COR-L47 (cell line): ENCODE measurements around the gene ARHGEF7.

ENCODE experiments used
- DNase-seq: peaks from one replicate; lab custom pipeline; 2025; lab: John Stamatoyannopoulos, UW

The ARHGEF7 gene

DNA sequence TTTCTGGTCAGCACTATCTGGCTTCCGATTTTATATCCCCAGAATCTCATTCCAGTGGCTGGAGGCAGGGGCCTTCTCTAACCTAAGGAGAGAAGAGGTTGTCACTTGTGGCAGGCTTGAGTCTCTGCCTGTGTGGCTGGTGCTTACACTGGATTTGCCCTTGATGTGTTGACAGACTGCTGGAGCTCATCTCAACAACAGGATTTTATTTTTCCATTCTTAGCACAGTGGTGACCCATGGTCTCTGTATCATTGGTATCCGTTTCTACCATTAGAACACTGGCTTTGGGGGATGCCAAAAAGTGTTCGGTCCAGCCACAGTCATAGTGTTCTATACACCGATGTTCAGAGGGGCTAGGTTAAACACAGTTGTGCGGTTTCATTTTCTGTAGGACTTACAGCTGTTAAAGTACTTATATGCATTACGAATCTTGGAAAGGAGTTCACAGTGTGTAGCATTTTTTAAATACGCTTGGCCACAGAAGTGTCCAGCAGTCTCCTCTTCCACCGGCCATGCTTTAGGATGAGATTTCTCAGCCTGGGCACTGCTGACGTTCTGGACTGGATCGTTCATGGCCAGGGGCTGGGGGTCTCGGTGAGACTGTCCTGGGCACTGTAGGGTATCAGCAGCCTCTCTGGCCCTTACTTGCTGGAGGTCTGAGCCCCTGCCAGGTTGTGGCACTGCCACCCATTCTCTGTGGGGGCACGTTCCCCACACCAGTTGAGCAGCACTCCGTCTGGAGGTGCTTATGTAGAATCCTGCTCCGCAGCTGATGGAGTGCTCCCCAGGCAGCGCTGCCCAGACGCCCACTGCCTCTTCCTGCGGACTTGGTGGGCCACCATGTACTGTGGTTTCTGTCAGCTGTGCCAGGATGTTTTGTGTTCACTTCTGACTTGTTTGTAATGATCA is 163.9 kb downstream of the ARHGEF7 start:
- no peak for DNase-seq

DNA sequence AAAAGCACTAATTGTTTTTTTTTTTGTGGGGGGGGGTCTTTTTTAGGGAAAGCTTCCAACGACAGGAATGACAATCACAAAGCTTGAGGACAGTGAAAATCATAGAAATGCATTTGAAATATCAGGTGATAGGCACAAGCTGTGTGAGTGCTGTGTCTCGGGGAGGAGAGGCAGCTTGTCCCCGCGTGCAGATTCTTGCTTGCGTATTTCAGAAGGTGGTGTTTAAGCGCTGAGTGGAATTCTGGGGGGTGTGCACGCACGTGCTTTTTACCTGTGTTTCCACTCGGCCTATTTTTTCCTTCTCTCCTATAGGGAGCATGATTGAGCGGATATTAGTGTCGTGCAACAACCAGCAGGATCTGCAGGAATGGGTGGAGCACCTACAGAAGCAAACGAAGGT is 165.1 kb downstream of the ARHGEF7 start:
- no peak for DNase-seq

- DNase-seq: no peak
These were observed 165.8 kb downstream of the ARHGEF7 start for GRCh38 chr13:111280681-111281585.

DNA sequence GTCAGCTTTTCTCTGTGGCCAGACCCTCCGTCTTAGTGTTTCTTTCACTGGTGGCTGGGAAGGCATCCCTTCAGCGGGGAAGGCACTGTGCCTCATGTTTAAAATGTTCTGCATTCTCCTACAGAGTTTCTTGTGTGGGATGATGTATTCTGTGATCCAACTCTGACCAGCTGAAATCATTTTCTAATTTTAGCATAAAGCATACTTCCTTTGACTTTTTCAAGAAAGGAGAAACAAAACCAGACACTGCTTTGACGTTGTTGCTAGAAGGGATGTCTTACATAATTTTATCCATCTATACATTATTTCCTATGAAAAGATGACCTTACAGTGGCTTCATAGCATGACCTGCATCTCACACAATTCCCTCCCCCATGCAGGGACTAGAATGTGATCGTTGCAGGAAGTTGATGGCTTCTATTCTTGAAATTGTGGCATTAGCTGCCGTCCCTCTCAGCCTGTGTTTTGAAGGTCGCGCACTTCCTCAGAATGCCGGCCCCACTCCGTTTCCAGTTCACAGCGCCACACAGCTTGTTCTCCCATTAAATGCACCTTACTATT is 166.7 kb downstream of the ARHGEF7 start:
- DNase-seq: peak; percentile 53

DNA sequence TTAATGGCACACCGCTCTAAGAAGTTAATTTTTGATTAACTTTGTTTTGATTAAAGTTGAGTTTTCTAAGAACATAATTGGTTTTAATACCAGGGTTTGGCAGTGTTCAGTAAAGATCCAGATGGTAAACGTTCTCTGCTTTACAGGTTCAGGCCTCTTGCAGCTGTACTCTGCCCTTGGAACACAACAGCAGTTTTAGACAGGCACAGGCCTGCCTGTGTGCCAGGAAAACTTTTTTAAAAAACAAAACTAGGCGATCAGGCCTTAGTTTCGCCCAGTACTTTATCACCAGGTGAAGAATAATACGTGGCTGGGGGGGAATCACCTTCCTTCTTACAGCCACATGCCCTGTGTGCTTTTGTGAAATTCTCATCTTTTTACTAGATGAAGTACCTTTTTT is 167.3 kb downstream of the ARHGEF7 start:
- DNase-seq: no peak

DNA sequence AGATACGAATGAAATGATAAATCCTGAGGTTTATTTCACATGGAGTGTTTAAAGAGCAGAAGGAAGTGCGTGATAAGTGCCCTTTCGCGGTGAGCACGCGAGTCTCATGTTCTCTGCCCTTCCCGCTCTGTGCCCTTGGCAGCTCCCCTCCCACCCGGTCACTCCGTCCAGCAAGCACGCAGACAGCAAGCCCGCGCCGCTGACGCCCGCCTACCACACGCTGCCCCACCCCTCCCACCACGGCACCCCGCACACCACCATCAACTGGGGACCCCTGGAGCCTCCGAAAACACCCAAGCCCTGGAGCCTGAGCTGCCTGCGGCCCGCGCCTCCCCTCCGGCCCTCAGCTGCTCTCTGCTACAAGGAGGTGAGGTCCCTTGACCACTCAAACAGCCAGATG is 167.9 kb downstream of the ARHGEF7 start:
- no peak for DNase-seq

GRCh38 chr13:111283457-111283856 is 168.3 kb downstream of the ARHGEF7 start:
- DNase-seq: no peak

DNA sequence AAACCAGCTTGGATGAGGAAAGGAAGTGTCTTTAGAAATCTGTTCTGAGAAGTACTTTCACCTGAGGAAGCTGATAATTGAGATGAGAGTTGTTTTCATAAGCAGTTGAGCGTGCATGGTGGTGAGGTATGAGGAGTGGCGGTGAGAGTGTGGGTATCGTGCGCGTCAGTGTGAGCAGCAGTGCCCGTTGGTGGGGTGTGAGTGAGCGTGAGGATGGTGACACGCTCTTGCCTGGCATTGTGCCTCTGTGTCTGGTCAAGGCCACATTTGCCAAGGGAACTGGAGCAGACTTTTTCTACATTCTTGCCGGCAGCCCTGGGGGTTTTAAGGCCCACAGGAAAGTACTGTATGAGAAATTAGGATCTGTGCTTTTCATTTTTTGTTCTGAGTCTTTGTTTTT is 168.9 kb downstream of the ARHGEF7 start:
- DNase-seq: no peak

GRCh38 chr13:111284565-111284964 is 169.5 kb downstream of the ARHGEF7 start:
- DNase-seq: no peak

GRCh38 chr13:111286162-111286561 is 171.1 kb downstream of the ARHGEF7 start:
- no peak for DNase-seq

GRCh38 chr13:111286749-111287148 is 171.6 kb downstream of the ARHGEF7 start:
- peak; percentile 19 for DNase-seq

- no peak for DNase-seq
These were observed 172.1 kb downstream of the ARHGEF7 start for GRCh38 chr13:111287201-111287600.

GRCh38 chr13:111288276-111288675 is 173.2 kb downstream of the ARHGEF7 start:
- DNase-seq: peak; percentile 35

- peak; percentile 96 for DNase-seq
These were observed 174.1 kb downstream of the ARHGEF7 start for GRCh38 chr13:111289251-111289650.

- DNase-seq: no peak
These were observed 176.8 kb downstream of the ARHGEF7 start for GRCh38 chr13:111291908-111292307.

DNA sequence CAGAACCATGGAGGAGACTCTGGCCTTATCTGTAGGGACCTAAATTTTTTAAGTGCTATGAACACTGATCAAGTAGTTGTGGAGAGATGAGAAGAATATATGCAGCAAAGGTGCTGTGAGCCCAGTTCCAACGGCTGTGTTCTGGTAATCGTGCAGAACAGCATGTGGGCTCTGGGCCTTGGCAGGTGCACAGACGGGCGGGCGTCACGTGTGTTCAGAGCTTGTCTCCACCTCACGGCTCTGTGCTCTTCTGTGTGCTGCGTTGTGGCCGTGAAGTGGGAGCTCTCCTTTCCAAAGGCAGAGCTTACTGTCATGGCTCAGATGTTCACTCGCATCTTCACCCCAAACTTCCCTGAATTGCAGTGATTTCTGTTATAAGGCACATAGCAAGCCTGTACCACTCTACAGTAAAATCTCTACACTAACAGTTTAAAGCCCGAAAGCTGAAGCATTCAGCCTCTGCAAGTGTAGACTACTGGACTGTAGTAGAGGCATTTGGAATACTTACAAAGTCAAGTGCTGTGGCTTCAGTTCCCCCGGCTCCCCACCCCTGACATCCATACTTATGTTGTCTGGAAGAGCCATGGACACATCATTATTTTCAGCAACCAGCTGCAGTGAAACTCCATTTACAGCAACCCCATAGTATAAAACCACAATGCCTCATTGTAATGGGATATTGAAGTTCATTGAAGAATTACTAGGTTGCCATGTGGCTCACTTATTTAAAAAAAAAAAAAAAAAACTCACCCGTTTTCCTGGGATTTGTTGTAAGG is 177.8 kb downstream of the ARHGEF7 start:
- peak; percentile 76 for DNase-seq

DNA sequence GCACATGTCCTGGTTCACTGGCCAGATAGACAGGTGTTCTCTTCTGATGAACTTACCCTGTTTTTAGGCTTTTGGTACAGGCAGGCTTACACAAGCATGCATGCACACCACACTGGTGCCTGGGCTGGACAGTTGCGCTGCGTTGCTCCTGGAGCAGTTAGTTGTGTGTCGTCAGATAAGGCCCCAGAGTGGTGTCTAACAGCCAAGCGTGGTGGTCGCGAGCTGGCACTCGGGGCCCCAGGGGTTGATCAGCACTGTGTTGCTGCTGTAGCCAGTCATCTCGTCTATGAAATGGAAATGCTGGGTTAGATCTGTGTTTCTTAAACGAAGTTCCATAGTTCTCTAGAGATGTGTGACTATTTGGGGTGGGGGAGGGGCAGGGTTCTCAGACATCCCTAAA is 180.8 kb downstream of the ARHGEF7 start:
- DNase-seq: no peak

DNA sequence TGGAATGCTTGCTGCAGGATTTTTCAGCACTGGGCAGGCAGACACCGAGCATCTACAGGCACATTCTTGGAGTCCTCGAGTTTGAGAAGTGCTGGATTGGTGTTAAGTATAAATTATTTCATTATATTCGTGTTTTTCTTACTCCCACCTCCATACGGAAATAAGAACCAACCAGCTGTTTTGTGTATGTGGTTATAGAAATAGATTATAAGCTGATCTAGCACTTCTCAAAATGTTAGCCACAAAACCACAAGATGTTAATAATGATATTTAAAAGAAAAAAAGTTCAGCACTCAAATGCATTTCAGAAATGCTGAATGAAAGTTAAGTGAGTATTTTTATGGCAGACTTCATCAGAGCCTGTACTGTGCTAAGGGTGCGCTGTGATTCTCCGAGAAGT is 181.3 kb downstream of the ARHGEF7 start:
- DNase-seq: no peak

DNA sequence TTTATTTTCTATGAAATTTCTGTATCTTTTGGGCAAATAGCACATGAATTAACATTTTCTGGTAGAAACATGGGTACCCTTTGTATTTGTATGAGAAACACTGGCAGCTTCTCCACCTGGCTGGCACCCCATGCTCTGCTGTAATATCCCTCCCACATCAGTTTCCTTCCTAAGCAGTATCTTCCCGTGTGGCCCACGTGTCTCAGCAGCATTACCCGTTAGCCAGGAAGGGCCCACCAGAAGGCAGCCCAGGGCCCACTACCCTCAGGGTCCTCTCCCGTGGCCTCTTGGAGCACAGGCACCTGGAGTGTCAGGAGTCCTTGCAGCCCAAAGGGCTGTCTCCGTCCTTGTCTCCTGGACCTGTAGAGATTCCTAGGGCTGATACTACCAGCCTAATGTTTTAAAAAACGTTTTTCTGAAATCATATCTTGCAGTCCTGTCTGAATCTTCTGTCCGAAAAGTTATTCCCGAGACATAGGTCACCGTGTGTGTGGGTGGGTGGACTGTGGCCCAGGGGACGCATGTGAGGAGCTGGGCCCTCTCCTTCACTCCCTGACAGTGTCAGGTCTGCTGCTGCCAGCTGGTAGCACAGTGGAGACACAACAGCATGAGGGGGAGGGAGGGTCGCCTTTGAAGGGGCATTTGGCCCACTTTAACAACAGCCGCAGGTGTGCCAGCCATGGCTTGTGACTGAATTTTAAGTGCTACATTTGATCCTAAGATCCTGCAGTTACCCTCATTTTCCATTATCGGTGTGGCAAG is 183.3 kb downstream of the ARHGEF7 start:
- DNase-seq: no peak

GRCh38 chr13:111302045-111302726 is 187.1 kb downstream of the ARHGEF7 start:
- DNase-seq: peak; percentile 83
